Esophagus squamous epithelium (tissue), 5 donors: ENCODE data around the gene PTPRD. TPM values are rescaled to one million over a fixed set of nuclear protein-coding genes. Genes with fewer than 3 reads are reported as not detected.

Source experiments
- DNase-seq: peaks from one replicate; lab custom pipeline; 2025; lab: John Stamatoyannopoulos, UW
- H3K27ac ChIP-seq, 4 donors: fragments of 200-600 bp; sonication (generic); one replicate each; pipeline ENCODE4 v1.5.1; 2016 to 2019; ENCODE audit warnings: mild to moderate bottlenecking in 1 of 4
- H3K27me3 ChIP-seq, 4 donors: fragments of 200-600 bp; sonication (generic); 1 replicate in 3 of 4; 2 replicates in 1 of 4; pipeline versions ENCODE4 v1.5.1 to v1.6.0; 2017 to 2021; ENCODE audit warnings: antibody characterized with exemption in 1 of 4
- H3K36me3 ChIP-seq, 3 donors: fragments of 200-600 bp; sonication (generic); one replicate each; pipeline ENCODE4 v1.5.1; 2016 to 2019
- H3K4me1 ChIP-seq, 3 donors: fragments of 200-600 bp; sonication (generic); one replicate each; pipeline ENCODE4 v1.5.1; 2017 to 2019
- H3K4me3 ChIP-seq, 4 donors: fragments of 200-600 bp; sonication (generic); 1 replicate in 3 of 4; 2 replicates in 1 of 4; pipeline ENCODE4 v1.5.1; 2016 to 2019; ENCODE audit warnings: mild to moderate bottlenecking in 2 of 4, moderate library complexity in 1 of 4
- H3K9me3 ChIP-seq, 3 donors: fragments of 200-600 bp; sonication (generic); one replicate each; pipeline ENCODE4 v1.5.1; 2016 to 2019
- POLR2A ChIP-seq, 4 donors: fragments of 450-650 bp; IDR thresholded peaks; one replicate each; pipeline ENCODE4 v1.6.1; 2017; ENCODE audit warnings: antibody characterized with exemption in 4 of 4, mild to moderate bottlenecking in 4 of 4, moderate library complexity in 3 of 4
- WGBS, 2 donors: methylation state at CpG; one replicate each; pipeline ENCODE4 v1.1.5; 2018; 5-methylcytosine and 5-hydroxymethylcytosine counted together
- intact Hi-C: fragments of 100-400 bp; cut with DNase I; formaldehyde crosslinking; loops from one replicate; pipeline ENCODE4 v1.15.0; 2022
- total RNA-seq, 4 donors: library from RNA; depleted of rRNA; stranded (reverse); fragments of >200 nt; gene quantifications; one replicate each; pipeline ENCODE4 v1.1.0, GENCODE V29; 2016
- TF ChIP-seq, protein P1 (sequence below), 6 experiments: fragments of 450-650 bp in 4 of 6; fragments of 200-600 bp in 2 of 6; sonication (generic) in 2 of 6; IDR thresholded peaks; one replicate each; pipeline ENCODE4 v1.5.1; 2016 to 2019; ENCODE audit warnings: antibody characterized with exemption in 6 of 6, mild to moderate bottlenecking in 4 of 6, moderate library complexity in 4 of 6
- donor health status: DM: yes; HTN: yes; CAD: no.

PTPRD gene
- total RNA-seq, 4 donors from 2014 or later: 0.23 to 16.3 (median 6.6) TPM

GRCh38 chr9:8348756-8349155 is 2264.0 kb downstream of the PTPRD start:
- no peak overlapping the region for H3K4me3 ChIP-seq
- H3K27ac ChIP-seq: no peak overlapping the region
- intact Hi-C loops: no loop called here
- H3K36me3 ChIP-seq: no peaks in the 10 kb centered on the region
- no peak for TF ChIP-seq POLR2A (IDR thresholded peaks at IDR 0.05)
- TF ChIP-seq, protein P1, sequence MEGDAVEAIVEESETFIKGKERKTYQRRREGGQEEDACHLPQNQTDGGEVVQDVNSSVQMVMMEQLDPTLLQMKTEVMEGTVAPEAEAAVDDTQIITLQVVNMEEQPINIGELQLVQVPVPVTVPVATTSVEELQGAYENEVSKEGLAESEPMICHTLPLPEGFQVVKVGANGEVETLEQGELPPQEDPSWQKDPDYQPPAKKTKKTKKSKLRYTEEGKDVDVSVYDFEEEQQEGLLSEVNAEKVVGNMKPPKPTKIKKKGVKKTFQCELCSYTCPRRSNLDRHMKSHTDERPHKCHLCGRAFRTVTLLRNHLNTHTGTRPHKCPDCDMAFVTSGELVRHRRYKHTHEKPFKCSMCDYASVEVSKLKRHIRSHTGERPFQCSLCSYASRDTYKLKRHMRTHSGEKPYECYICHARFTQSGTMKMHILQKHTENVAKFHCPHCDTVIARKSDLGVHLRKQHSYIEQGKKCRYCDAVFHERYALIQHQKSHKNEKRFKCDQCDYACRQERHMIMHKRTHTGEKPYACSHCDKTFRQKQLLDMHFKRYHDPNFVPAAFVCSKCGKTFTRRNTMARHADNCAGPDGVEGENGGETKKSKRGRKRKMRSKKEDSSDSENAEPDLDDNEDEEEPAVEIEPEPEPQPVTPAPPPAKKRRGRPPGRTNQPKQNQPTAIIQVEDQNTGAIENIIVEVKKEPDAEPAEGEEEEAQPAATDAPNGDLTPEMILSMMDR (IDR thresholded peaks at IDR 0.05): no peak
- DNase-seq: no peak
- WGBS, 2 donors: 56 to 58% methylated on average over 4 of the region's 4 CpGs
- no peaks in the 10 kb centered on the region for H3K9me3 ChIP-seq
- no peaks in the 10 kb centered on the region for H3K27me3 ChIP-seq
- no peaks in the 10 kb centered on the region for H3K4me1 ChIP-seq

DNA sequence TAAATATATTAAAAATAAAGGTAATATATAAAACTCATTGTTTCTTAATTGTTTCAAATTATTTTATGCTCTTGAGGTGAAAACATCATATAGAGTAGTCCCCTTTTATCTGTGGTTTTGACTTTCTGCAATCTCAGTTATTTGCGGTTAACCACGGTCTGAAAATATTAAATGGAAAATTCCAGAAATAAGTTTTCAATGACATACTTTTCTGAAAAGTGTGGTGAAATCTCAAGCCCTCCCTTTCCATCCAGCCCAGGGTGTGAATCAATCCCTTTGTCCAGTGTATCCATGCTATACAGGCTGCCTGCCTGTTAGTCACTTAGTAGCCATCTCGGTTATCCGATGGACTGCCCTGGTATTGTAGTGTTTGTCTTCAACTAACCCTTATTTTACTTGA is 2266.5 kb downstream of the PTPRD start:
- Histone ChIP-seq H3K4me3 (no peak overlapping the region), H3K36me3 (no peaks in the 10 kb centered on the region), H3K9me3 (no peaks in the 10 kb centered on the region), H3K27ac (no peak overlapping the region), H3K4me1 (no peaks in the 10 kb centered on the region), H3K27me3 (no peaks in the 10 kb centered on the region)
- TF ChIP-seq, protein P1 (IDR thresholded peaks at IDR 0.05): no peak
- TF ChIP-seq POLR2A (IDR thresholded peaks at IDR 0.05): no peak
- intact Hi-C loops: no loop called here
- 87 to 94% methylated on average over 4 of the region's 4 CpGs for WGBS, 2 donors
- DNase-seq: no peak

GRCh38 chr9:8338767-8339510 is 2273.9 kb downstream of the PTPRD start:
- Histone ChIP-seq H3K27me3 (no peaks in the 10 kb centered on the region), H3K4me3 (no peak overlapping the region), H3K36me3 (no peaks in the 10 kb centered on the region), H3K4me1 (no peaks in the 10 kb centered on the region), H3K27ac (no peak overlapping the region), H3K9me3 (no peaks in the 10 kb centered on the region)
- WGBS, 2 donors: 68 to 70% methylated on average over 5 of the region's 5 CpGs
- intact Hi-C loops: no loop called here
- no peak for DNase-seq
- TF ChIP-seq, protein P1 (IDR thresholded peaks at IDR 0.05): no peak
- TF ChIP-seq POLR2A (IDR thresholded peaks at IDR 0.05): no peak

GRCh38 chr9:8337834-8338766 is 2274.7 kb downstream of the PTPRD start:
- H3K4me1 ChIP-seq: no peaks in the 10 kb centered on the region
- WGBS, 2 donors: 77 to 86% methylated on average over 4 of the region's 4 CpGs
- no peaks in the 10 kb centered on the region for H3K27me3 ChIP-seq
- no peaks in the 10 kb centered on the region for H3K9me3 ChIP-seq
- H3K27ac ChIP-seq: no peak overlapping the region
- no peak for TF ChIP-seq POLR2A (IDR thresholded peaks at IDR 0.05)
- TF ChIP-seq, protein P1 (IDR thresholded peaks at IDR 0.05): no peak
- DNase-seq: no peak
- no peak overlapping the region for H3K4me3 ChIP-seq
- intact Hi-C loops: no loop called here
- no peaks in the 10 kb centered on the region for H3K36me3 ChIP-seq

DNA sequence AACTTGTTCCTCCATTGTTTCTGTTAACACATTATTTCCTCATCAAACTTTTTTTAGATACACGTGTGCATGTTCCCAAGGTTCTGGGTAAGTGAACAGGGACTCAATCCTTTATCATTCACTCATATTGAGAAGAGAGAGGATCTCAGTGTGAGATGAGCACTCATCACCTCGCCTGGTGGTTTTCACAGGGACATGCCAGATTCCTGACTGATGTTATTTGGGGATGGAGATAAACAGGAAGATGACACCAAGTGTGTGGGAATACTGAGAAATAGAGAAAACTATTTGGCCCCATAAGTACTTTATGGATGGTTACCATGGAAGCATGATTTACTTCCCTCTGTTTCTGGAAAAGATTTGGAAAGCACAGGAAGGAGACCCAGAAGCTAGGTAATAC is 2279.9 kb downstream of the PTPRD start:
- TF ChIP-seq, protein P1 (IDR thresholded peaks at IDR 0.05): no peak
- no peak for TF ChIP-seq POLR2A (IDR thresholded peaks at IDR 0.05)
- Histone ChIP-seq H3K27me3 (no peaks in the 10 kb centered on the region), H3K9me3 (no peaks in the 10 kb centered on the region), H3K27ac (no peak overlapping the region), H3K4me3 (no peak overlapping the region), H3K36me3 (no peaks in the 10 kb centered on the region), H3K4me1 (no peaks in the 10 kb centered on the region)
- no peak for DNase-seq
- WGBS, 2 donors: 77 to 84% methylated on average over 2 of the region's 2 CpGs
- intact Hi-C loops: no loop called here
